Measurements from ENCODE around the gene TTLL11.
"Not testable (repeated sequence)": the region's sequence is repeated elsewhere in the genome, so short reads cannot be mapped to it uniquely, and the experiment has no call there.

TTLL11 gene

GRCh38 chr9:121807069-121807822, 285.9 kb downstream of the TTLL11 start:
- Histone ChIP-seq H3K27me3 (replicated peaks) (no peaks in the 10 kb centered on the region), H3K27ac (no peak overlapping the region), H3K4me3 (ENCODE audit: low read depth, low read length) (no peak overlapping the region), H3K36me3 (replicated peaks) (no peaks in the 10 kb centered on the region)
- in situ Hi-C loops (cut with HindIII; ENCODE audit: low pct_ligation_motif_present, low sequenced_read_pairs) = no loop called here
- DNase-seq = no peak
- no peak for TF ChIP-seq CTCF (IDR thresholded peaks at IDR 0.05; ENCODE audit: low read depth, low read length, missing control alignments)

DNA sequence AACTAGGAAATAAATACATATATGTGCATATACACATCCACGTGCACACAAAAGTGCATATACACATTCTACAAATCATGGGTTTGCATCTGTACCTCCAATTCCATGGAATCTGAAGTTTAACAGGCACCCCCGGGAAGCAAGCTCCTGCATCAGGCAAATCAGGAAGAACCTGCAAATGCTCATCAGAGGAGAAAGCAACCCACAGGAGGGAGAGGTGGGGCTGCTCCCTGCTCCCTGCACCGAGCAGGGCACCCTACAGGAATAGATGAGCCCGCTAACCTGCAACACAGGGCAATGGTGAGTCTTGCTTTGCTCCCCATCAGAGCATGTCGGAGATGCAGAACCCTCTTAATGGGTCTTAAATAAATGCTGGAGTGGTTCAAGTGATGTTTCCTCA, 290.4 kb downstream of the TTLL11 start:
- in situ Hi-C loops (cut with HindIII; ENCODE audit: low pct_ligation_motif_present, low sequenced_read_pairs) = no loop called here
- H3K4me3 ChIP-seq (ENCODE audit: low read depth, low read length) = no peak overlapping the region
- DNase-seq = no peak
- no peak for TF ChIP-seq CTCF (IDR thresholded peaks at IDR 0.05; ENCODE audit: low read depth, low read length, missing control alignments)
- no peaks in the 10 kb centered on the region for H3K27me3 ChIP-seq (replicated peaks)
- no peak overlapping the region for H3K27ac ChIP-seq
- H3K36me3 ChIP-seq (replicated peaks) = no peaks in the 10 kb centered on the region

GRCh38 chr9:121801579-121801978, 291.5 kb downstream of the TTLL11 start:
- in situ Hi-C loops (cut with HindIII; ENCODE audit: low pct_ligation_motif_present, low sequenced_read_pairs) = no loop called here
- Histone ChIP-seq H3K36me3 (replicated peaks) (no peaks in the 10 kb centered on the region), H3K27me3 (replicated peaks) (no peaks in the 10 kb centered on the region), H3K27ac (no peak overlapping the region), H3K4me3 (ENCODE audit: low read depth, low read length) (no peak overlapping the region)
- no peak for TF ChIP-seq CTCF (IDR thresholded peaks at IDR 0.05; ENCODE audit: low read depth, low read length, missing control alignments)
- DNase-seq = no peak

- Histone ChIP-seq H3K27me3 (replicated peaks) (no peaks in the 10 kb centered on the region), H3K36me3 (replicated peaks) (no peaks in the 10 kb centered on the region), H3K27ac (no peak overlapping the region), H3K4me3 (ENCODE audit: low read depth, low read length) (no peak overlapping the region)
- in situ Hi-C loops (cut with HindIII; ENCODE audit: low pct_ligation_motif_present, low sequenced_read_pairs) = no loop called here
- DNase-seq = no peak
- TF ChIP-seq CTCF (IDR thresholded peaks at IDR 0.05; ENCODE audit: low read depth, low read length, missing control alignments) = no peak
Observed at GRCh38 chr9:121800376-121800775, 292.7 kb downstream of the TTLL11 start.

DNA sequence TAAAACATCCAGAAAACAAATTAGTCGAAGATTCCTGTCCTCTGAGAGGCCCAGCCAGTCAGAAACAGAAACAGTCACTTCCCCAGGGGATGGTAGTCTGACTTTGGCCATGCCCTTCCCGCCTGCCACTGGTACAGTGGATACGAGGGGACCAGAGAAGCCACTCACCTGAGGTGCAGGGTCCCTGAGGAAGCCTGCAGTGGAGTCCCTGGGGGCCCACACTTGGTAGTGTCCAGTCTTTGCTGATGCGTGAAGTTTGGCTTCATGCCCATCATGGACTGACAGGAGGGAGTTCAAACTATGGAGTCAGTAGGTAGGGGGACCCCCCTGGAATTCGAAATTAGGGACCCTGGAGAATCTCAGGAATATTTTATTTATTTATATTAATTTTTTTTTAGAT, 294.2 kb downstream of the TTLL11 start:
- H3K4me3 ChIP-seq (ENCODE audit: low read depth, low read length) = no peak overlapping the region
- TF ChIP-seq CTCF (IDR thresholded peaks at IDR 0.05; ENCODE audit: low read depth, low read length, missing control alignments) = no peak
- H3K36me3 ChIP-seq (replicated peaks) = no peaks in the 10 kb centered on the region
- in situ Hi-C loops (cut with HindIII; ENCODE audit: low pct_ligation_motif_present, low sequenced_read_pairs) = no loop called here
- H3K27me3 ChIP-seq (replicated peaks) = no peaks in the 10 kb centered on the region
- DNase-seq = no peak
- H3K27ac ChIP-seq = no peak overlapping the region

DNA sequence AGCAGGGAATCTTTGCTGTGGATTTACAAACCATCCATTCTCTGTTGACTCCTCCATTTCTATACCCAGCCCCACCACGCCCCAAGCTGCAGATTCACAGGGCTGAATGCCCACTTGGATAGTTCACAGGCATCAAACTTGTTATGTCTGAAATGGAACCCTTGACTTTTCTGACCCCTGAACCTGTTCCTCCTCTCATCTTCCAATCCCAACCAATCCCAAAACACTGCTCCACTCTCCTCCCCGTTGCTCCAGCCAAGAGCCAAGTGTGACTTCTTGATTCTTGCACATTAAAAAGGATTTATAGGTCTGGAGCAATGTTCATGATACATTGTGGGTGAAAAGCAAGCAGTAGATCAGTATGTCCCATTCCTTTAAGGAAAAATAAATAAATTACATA, 296.0 kb downstream of the TTLL11 start:
- H3K4me3 ChIP-seq (ENCODE audit: low read depth, low read length) = no peak overlapping the region
- H3K27ac ChIP-seq = no peak overlapping the region
- DNase-seq = no peak
- in situ Hi-C loops (cut with HindIII; ENCODE audit: low pct_ligation_motif_present, low sequenced_read_pairs) = no loop called here
- H3K27me3 ChIP-seq (replicated peaks) = no peaks in the 10 kb centered on the region
- TF ChIP-seq CTCF (IDR thresholded peaks at IDR 0.05; ENCODE audit: low read depth, low read length, missing control alignments) = no peak
- no peaks in the 10 kb centered on the region for H3K36me3 ChIP-seq (replicated peaks)

DNA sequence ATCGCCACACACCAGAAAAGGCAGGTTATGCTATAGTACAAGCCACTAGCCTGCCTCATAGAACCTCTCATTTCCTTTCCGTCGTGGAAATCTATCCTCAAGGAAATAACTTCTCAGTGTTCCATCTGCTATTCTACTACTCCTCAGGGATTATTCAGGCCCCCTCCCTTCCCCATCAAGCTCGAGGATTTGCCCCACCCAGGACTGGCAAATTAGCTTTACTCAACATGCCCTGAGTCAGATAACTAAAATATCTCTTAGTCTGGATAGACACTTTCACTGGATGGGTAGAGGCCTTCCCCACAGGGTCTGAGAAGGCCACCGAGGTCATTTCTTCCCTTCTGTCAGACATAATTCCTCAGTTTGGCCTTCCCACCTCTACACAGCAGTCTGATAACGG, 298.8 kb downstream of the TTLL11 start:
- H3K27ac ChIP-seq; H3K27me3 ChIP-seq (replicated peaks); DNase-seq; H3K36me3 ChIP-seq (replicated peaks); H3K4me3 ChIP-seq (ENCODE audit: low read depth, low read length); in situ Hi-C loops (cut with HindIII; ENCODE audit: low pct_ligation_motif_present, low sequenced_read_pairs): not testable (repeated sequence)

- H3K4me3 ChIP-seq (ENCODE audit: low read depth, low read length); in situ Hi-C loops (cut with HindIII; ENCODE audit: low pct_ligation_motif_present, low sequenced_read_pairs); DNase-seq; H3K27me3 ChIP-seq (replicated peaks); H3K27ac ChIP-seq; H3K36me3 ChIP-seq (replicated peaks): not testable (repeated sequence)
Observed at GRCh38 chr9:121792476-121792875, 300.6 kb downstream of the TTLL11 start.
